Natural killer cell (primary cell): Measurements from ENCODE around the gene SART1. TPM values are rescaled to one million over a fixed set of nuclear protein-coding genes. Genes with fewer than 3 reads are reported as not detected.

Experiments used
- ATAC-seq, 3 donors: fragments of 150-1000 bp in 2 of 3; fragments of 200-7000 bp in 1 of 3; cut with Tn5 transposase; 1 replicate in 1 of 3; 2 replicates in 2 of 3; pipeline ENCODE4 v1.10.0; 2021; ENCODE audit warnings: mild to moderate bottlenecking in 2 of 3, moderate library complexity in 2 of 3
- DNase-seq, 2 donors: peaks; one replicate each; pipeline versions ENCODE4 v3.0.0 to v3.0.0-alpha.2; 2013 to 2021; ENCODE audit warnings: mixed read lengths in 1 of 2
- H3K27ac ChIP-seq: one replicate; pipeline ENCODE4 v1.5.1; 2013; ENCODE audit warnings: mild to moderate bottlenecking, low read length
- H3K27me3 ChIP-seq: one replicate; pipeline ENCODE4 v1.6.1; 2013; ENCODE audit warnings: low read length; ENCODE audit not compliant: control insufficient read depth, insufficient read depth
- H3K36me3 ChIP-seq: one replicate; pipeline ENCODE4 v1.6.1; 2013; ENCODE audit warnings: low read length; ENCODE audit not compliant: control insufficient read depth, insufficient read depth
- H3K4me1 ChIP-seq: one replicate; pipeline ENCODE4 v1.6.1; 2013; ENCODE audit warnings: low read length; ENCODE audit not compliant: control insufficient read depth, insufficient read depth
- H3K4me3 ChIP-seq: one replicate; pipeline ENCODE4 v1.5.1; 2013; ENCODE audit warnings: low read length
- H3K9me3 ChIP-seq: one replicate; pipeline ENCODE4 v1.6.1; 2013; ENCODE audit warnings: low read length; ENCODE audit not compliant: control insufficient read depth, insufficient read depth
- H3K27ac Mint-ChIP-seq, 2 donors: one replicate each; pipeline ENCODE4 v1.8.0; 2022; ENCODE audit warnings: mild to moderate bottlenecking in 2 of 2, mixed read lengths in 2 of 2, moderate library complexity in 1 of 2
- H3K27me3 Mint-ChIP-seq, 2 donors: one replicate each; pipeline ENCODE4 v1.8.0; 2022; ENCODE audit warnings: low read depth in 2 of 2, mixed read lengths in 2 of 2
- H3K36me3 Mint-ChIP-seq: one replicate; pipeline ENCODE4 v1.8.0; 2022; ENCODE audit warnings: mixed read lengths
- H3K4me1 Mint-ChIP-seq, 2 donors: one replicate each; pipeline ENCODE4 v1.8.0; 2022; ENCODE audit warnings: mixed read lengths in 2 of 2
- H3K4me3 Mint-ChIP-seq: one replicate; pipeline ENCODE4 v1.8.0; 2022; ENCODE audit warnings: mild to moderate bottlenecking, moderate library complexity, mixed read lengths
- H3K9me3 Mint-ChIP-seq, 2 donors: one replicate each; pipeline ENCODE4 v1.8.0; 2022; ENCODE audit warnings: mixed read lengths in 2 of 2
- CTCF ChIP-seq: fragments of 200-600 bp; IDR thresholded peaks from one replicate; pipeline ENCODE4 v1.8.0; 2022; ENCODE audit warnings: antibody characterized with exemption
- WGBS: methylation state at CpG from one replicate; pipeline ENCODE4 v1.1.7; 2013; ENCODE audit warnings: missing lambda C conversion rate; ENCODE audit not compliant: insufficient coverage; 5-methylcytosine and 5-hydroxymethylcytosine counted together
- intact Hi-C: fragments of 100-400 bp; cut with micrococcal nuclease; formaldehyde crosslinking; loops from one replicate; pipeline ENCODE4 v1.14.2; 2022
- total RNA-seq, 4 donors: library from RNA; stranded (reverse); fragments of 120-200 nt in 1 of 4; gene quantifications; one replicate each; pipeline versions ENCODE4 v1.2.3 to v1.2.4, GENCODE V29; 2013 to 2022

Gene SART1
- total RNA-seq, 3 donors from 2014 or later (not counting 1 experiment from before 2014, with no cell fraction given): 103 to 123 (median 115) TPM

- ATAC-seq (no peak), DNase-seq (no peak)
- intact Hi-C loops: no loop called here
- Histone ChIP-seq H3K27me3 (peaks cover 9% of the 10 kb centered on the region), H3K9me3 (no peaks in the 10 kb centered on the region), H3K4me3 (no peak overlapping the region), H3K36me3 (no peaks in the 10 kb centered on the region), H3K27ac (no peak overlapping the region), H3K4me1 (peaks cover 25% of the 10 kb centered on the region)
- Mint-ChIP-seq H3K4me3 (no peak overlapping the region), H3K36me3 (no peaks in the 10 kb centered on the region), H3K27me3 (no peaks in the 10 kb centered on the region), H3K4me1 (peaks cover 20 to 26% of the 10 kb centered on the region in 2 donors), H3K27ac (peak overlapping the region in 1 of 2 donors; percentile 70), H3K9me3 (no peaks in the 10 kb centered on the region)
- no peak for TF ChIP-seq CTCF
- WGBS: 91% methylated on average over 10 of the region's 10 CpGs
Measured at GRCh38 chr11:66016793-66017177, 55.3 kb downstream of the SART1 start.

GRCh38 chr11:66017321-66017720 lies 55.8 kb downstream of the SART1 start:
- peak overlapping the region in 1 of 2 donors; percentile 16 for H3K27ac Mint-ChIP-seq
- no peak overlapping the region for H3K4me3 ChIP-seq
- DNase-seq (no peak), ATAC-seq (no peak)
- H3K36me3 Mint-ChIP-seq: no peaks in the 10 kb centered on the region
- H3K4me1 ChIP-seq: peaks cover 26% of the 10 kb centered on the region
- no peaks in the 10 kb centered on the region for H3K36me3 ChIP-seq
- intact Hi-C loops: no loop called here
- no peaks in the 10 kb centered on the region for H3K9me3 Mint-ChIP-seq
- WGBS: 82% methylated on average over 4 of the region's 4 CpGs
- H3K4me1 Mint-ChIP-seq: peaks cover 25 to 32% of the 10 kb centered on the region in 2 donors
- no peaks in the 10 kb centered on the region for H3K9me3 ChIP-seq
- no peak for TF ChIP-seq CTCF
- peaks cover 0 to under 1% of the 10 kb centered on the region in 2 donors for H3K27me3 Mint-ChIP-seq
- H3K27me3 ChIP-seq: peaks cover 6% of the 10 kb centered on the region
- H3K4me3 Mint-ChIP-seq: no peak overlapping the region
- H3K27ac ChIP-seq: no peak overlapping the region

GRCh38 chr11:66020212-66020611 lies 58.7 kb downstream of the SART1 start:
- no peak for TF ChIP-seq CTCF
- Histone ChIP-seq H3K9me3 (no peaks in the 10 kb centered on the region), H3K27ac (peak overlapping the region; percentile 61), H3K36me3 (no peaks in the 10 kb centered on the region), H3K27me3 (no peaks in the 10 kb centered on the region), H3K4me1 (peaks cover 31% of the 10 kb centered on the region), H3K4me3 (no peak overlapping the region)
- H3K36me3 Mint-ChIP-seq: no peaks in the 10 kb centered on the region
- H3K9me3 Mint-ChIP-seq: no peaks in the 10 kb centered on the region
- H3K4me3 Mint-ChIP-seq: peak overlapping the region; percentile 82
- ATAC-seq: no peak
- WGBS: 74% methylated on average over 8 of the region's 8 CpGs
- DNase-seq: no peak
- intact Hi-C loops: loop anchor here (2.0 kb wide), 1 partner anchor 17 kb away; the partner anchor contains the start of genes BANF1 and EIF1AD
- peak overlapping the region; percentile 57 to 91 for H3K27ac Mint-ChIP-seq
- peaks cover 4 to 5% of the 10 kb centered on the region in 2 donors for H3K27me3 Mint-ChIP-seq
- H3K4me1 Mint-ChIP-seq: peaks cover 30 to 32% of the 10 kb centered on the region in 2 donors
